GM23338 (cell line): Measurements from ENCODE around the gene FMN2.

Experiments used
- EZH2 ChIP-seq: fragments of 200-600 bp; sonication (generic); IDR thresholded peaks from one replicate; pipeline ENCODE4 v1.8.0; 2017; ENCODE audit warnings: antibody characterized with exemption, mild to moderate bottlenecking, low read depth; ENCODE audit not compliant: unreplicated experiment
- POLR2AphosphoS5 ChIP-seq: IDR thresholded peaks from 2 replicates; pipeline ENCODE4 v1.6.1; 2016; ENCODE audit warnings: antibody characterized with exemption, low read depth
- ZNF114 ChIP-seq: fragments of 250-450 bp; sonication (Bioruptor Pico); IDR thresholded peaks from 2 replicates; pipeline ENCODE4 v1.5.0; 2020; ENCODE audit warnings: mild to moderate bottlenecking, moderate library complexity
- TF ChIP-seq, protein P1 (sequence below), 2 experiments: fragments of 200-600 bp in 1 of 2; sonication (generic) in 1 of 2; conservative IDR thresholded peaks; 2 replicates each; pipeline versions ENCODE4 v1.5.1 to v1.6.1; 2016 to 2017; ENCODE audit warnings: antibody characterized with exemption in 2 of 2, low read depth in 2 of 2, mild to moderate bottlenecking in 2 of 2, moderate library complexity in 1 of 2

DNA sequence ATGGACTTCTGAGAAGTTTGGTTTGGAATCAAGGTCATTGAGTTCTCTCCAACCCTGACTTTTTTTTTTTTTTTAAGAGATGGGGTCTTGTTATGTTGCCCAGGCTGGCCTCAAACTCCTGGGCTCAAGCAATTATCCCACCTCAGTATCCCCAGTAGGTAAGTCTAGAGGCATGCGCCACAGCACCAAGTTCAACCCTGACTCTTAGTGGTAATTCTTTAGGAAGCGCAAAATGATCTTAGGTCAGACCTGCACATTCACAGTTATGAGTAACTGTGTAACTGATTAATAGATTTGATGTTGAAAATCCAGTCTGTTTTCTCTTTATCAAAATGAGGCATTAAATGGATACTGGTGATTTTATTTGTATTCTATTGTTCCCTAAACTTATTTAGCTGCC lies 424.4 kb downstream of the FMN2 start:
- no peak for TF ChIP-seq ZNF114 (CRISPR knock-in tag)
- no peak for TF ChIP-seq POLR2AphosphoS5
- TF ChIP-seq, protein P1, sequence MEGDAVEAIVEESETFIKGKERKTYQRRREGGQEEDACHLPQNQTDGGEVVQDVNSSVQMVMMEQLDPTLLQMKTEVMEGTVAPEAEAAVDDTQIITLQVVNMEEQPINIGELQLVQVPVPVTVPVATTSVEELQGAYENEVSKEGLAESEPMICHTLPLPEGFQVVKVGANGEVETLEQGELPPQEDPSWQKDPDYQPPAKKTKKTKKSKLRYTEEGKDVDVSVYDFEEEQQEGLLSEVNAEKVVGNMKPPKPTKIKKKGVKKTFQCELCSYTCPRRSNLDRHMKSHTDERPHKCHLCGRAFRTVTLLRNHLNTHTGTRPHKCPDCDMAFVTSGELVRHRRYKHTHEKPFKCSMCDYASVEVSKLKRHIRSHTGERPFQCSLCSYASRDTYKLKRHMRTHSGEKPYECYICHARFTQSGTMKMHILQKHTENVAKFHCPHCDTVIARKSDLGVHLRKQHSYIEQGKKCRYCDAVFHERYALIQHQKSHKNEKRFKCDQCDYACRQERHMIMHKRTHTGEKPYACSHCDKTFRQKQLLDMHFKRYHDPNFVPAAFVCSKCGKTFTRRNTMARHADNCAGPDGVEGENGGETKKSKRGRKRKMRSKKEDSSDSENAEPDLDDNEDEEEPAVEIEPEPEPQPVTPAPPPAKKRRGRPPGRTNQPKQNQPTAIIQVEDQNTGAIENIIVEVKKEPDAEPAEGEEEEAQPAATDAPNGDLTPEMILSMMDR (conservative IDR thresholded peaks at IDR 0.05; ENCODE audit: low read depth in 2 of 2): no peak
- no peak for TF ChIP-seq EZH2
